WTC11 (cell line): ENCODE data around the gene SLC25A51.

Experiments
- CTCF ChIP-seq: fragments of 200-600 bp; IDR thresholded peaks from 2 replicates; pipeline ENCODE4 v1.8.0; 2022; ENCODE audit warnings: antibody characterized with exemption
- FOXJ3 ChIP-seq: sonication (generic); formaldehyde crosslinking; IDR thresholded peaks from 2 replicates; pipeline ENCODE4 v1.9.0; 2021; ENCODE audit warnings: missing genetic modification reagents, mild to moderate bottlenecking, borderline replicate concordance
- USF1 ChIP-seq: sonication (generic); formaldehyde crosslinking; IDR thresholded peaks from 2 replicates; pipeline ENCODE4 v1.8.0; 2022; ENCODE audit warnings: mild to moderate bottlenecking, missing genetic modification reagents
- ZNF317 ChIP-seq: sonication (generic); formaldehyde crosslinking; IDR thresholded peaks from 2 replicates; pipeline ENCODE4 v1.8.1; 2023; ENCODE audit warnings: low read depth, mild to moderate bottlenecking, moderate library complexity, missing genetic modification reagents, borderline replicate concordance

- no peak for TF ChIP-seq USF1 (CRISPR knock-in tag)
- no peak for TF ChIP-seq FOXJ3
- no peak for TF ChIP-seq ZNF317 (CRISPR knock-in tag)
- TF ChIP-seq CTCF = no peak
Measured at GRCh38 chr9:37927132-37927531, 23.2 kb upstream of the SLC25A51 start.
